HG03442 (cell line): ENCODE data around the gene SEC31B.

Source experiments
- ATAC-seq: cut with Tn5 transposase; IDR thresholded peaks from one replicate; pipeline ENCODE4 v1.9.1; 2021; ENCODE audit warnings: mild to moderate bottlenecking, moderate library complexity; ENCODE audit not compliant: unreplicated experiment

Gene SEC31B, protein sequence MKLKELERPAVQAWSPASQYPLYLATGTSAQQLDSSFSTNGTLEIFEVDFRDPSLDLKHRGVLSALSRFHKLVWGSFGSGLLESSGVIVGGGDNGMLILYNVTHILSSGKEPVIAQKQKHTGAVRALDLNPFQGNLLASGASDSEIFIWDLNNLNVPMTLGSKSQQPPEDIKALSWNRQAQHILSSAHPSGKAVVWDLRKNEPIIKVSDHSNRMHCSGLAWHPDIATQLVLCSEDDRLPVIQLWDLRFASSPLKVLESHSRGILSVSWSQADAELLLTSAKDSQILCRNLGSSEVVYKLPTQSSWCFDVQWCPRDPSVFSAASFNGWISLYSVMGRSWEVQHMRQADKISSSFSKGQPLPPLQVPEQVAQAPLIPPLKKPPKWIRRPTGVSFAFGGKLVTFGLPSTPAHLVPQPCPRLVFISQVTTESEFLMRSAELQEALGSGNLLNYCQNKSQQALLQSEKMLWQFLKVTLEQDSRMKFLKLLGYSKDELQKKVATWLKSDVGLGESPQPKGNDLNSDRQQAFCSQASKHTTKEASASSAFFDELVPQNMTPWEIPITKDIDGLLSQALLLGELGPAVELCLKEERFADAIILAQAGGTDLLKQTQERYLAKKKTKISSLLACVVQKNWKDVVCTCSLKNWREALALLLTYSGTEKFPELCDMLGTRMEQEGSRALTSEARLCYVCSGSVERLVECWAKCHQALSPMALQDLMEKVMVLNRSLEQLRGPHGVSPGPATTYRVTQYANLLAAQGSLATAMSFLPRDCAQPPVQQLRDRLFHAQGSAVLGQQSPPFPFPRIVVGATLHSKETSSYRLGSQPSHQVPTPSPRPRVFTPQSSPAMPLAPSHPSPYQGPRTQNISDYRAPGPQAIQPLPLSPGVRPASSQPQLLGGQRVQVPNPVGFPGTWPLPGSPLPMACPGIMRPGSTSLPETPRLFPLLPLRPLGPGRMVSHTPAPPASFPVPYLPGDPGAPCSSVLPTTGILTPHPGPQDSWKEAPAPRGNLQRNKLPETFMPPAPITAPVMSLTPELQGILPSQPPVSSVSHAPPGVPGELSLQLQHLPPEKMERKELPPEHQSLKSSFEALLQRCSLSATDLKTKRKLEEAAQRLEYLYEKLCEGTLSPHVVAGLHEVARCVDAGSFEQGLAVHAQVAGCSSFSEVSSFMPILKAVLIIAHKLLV

GRCh38 chr10:100519311-100520051 lies at the start of gene SEC31B:
SEC31B (minus strand) TSS chr10:100519861; CDS start chr10:100516952, 2,909 bp downstream.
- ATAC-seq: no peak

DNA sequence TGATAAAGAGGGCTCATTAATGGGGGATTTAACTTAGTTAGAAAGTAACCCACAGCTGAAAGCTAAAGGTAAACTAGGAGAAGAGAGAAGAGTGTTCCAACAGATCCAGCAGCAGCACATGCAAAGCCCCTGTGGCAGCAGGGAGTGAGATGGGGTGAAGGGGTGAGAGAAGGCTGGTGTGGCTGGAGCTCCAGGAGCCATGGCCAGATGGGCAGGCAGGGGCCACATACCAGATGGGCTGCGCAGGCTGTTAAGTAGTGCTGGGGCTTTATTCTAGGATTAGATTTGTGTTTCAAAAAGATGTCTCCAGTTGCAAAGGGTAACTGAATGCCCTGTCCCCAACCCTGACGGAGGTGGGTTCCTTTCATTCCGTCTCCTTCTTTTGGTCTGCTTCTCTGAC lies 49.3 kb upstream of the SEC31B start:
- ATAC-seq: no peak

DNA sequence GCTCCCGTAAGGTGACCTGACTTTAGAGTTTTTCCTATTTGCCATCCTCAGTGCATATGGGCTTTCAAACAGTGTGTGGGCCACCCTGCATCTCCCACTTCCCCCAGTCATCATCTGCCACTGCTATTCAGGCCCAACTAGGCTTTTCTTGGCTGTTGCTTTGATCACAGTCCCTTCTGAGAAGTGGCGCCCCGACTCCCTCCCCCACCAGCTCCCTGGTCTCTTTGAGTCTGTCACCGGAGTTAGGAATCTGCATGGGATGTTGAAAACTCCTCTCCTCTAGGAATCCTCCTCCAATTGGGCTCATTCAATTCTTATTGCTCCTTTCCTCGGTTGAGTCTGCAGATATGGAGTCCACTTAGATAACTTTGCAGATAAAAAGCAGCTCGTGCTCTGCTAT lies 48.2 kb upstream of the SEC31B start:
- no peak for ATAC-seq

DNA sequence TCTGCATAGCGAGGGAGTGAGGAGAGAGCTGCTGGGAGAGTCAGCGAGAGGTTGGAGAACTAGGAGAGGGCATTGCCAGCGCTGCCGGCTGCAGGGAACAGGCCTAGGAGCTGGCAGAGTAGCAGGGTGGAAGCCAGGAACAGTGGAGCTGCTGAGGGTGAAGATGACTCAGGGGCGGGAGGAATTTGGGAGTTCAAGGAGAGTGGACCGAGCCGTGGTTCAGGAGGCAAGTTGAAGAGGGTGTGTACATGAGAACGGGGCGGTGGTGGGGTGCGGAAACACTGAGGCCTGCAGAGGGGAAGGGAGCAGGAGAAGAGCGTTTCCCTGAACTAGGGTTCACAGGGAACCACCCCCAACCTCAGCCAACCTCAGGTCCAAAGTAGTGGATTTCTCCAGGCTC lies 47.6 kb upstream of the SEC31B start:
- no peak for ATAC-seq

DNA sequence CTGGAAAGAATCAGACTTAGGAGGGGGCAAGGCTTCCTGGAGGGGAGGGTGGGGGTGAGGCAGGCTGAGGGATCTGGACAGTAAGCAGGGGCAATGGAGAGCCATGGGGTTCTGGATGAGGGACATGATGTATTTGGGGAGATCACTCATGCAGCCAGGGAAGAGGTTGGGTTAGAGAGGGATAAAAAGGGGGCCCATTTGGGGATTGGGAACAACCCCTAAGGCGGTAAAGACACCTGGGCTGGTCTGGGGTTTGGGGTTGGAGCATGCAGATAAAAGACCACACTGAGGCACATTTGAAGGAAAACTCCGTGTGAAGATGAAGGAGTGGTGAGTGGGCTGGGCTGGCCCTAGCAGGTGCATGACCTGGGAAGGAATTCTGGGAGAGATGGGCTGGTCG lies 46.9 kb upstream of the SEC31B start:
- no peak for ATAC-seq

DNA sequence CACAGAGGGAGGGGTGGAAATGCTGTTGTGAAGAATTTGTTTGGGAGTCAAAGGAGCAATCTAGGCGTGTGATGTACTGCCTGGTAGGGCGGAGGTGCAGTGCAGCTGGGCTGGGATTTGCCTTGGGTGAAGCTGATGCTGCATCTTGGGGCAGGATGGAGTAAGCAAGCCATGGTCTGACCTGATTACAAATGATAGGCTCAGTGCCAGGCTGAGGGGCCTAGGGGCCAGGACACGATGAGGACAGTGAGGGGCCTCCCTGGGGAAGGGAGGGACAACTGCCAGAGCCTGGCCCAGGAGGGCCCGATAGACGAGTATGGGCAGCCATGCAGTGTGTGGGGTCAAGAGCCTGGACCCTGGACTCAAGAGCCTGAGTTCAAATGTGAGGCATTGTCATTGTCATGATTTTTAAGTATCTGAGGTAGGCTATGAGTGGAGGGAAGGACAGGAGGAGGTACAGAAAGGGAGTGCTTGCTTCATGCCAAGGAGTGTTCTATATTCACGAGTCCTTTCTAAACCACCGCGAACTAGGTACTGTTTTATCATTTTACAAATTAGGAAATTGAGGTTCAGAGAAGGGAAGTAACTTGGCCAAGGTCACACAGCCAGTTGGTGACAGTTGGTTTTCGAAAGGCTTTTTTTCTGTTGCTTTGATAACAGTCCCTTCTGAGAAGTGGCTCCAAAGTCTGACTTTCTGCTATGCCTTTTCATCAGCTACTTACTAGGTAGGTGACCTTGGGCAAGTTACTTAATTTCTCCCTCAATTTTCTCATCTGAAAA lies 45.7 kb upstream of the SEC31B start:
- no peak for ATAC-seq

GRCh38 chr10:100562008-100562672 lies 42.5 kb upstream of the SEC31B start:
- peak; percentile 79 for ATAC-seq

DNA sequence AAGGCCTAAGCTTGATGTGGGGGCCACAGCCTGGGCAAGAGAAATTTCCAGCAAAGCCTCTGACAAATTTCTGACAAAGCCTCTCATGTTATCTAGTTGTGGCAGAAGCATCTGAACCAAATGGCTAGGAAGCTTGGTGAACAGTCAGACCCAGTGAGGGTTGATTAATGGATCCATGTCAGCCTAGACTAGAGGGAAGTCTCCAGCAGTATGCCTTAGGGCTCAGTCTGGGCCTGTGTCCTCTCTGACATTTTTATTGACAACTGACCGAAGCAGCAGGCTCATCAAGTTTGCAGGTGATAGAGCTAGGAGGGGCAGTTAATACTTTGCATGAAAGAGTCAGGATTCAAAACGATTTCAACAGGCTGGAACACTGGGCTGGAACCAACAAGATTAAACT lies 41.3 kb upstream of the SEC31B start:
- ATAC-seq: no peak

- ATAC-seq: no peak
Observed at GRCh38 chr10:100560248-100560647, 40.6 kb upstream of the SEC31B start.

DNA sequence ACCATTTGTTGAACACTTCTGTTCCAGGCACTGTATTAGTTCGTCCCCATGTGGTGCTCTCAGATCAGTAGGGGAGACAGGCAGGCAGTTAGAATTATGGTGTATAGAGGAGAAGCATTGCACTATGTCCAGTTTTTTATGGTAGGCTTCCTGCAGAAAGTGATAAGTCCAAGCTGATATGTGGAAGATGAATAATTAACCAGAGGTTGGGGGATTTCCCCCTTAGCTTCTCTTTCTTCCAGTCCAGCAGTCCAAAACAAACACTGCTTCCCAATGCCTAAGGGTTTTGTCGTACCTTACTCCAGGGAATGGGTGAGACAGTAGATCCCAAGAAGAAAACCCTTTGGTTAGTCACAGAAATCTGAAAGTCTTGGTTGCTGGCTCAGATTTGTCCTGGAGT lies 35.2 kb upstream of the SEC31B start:
- no peak for ATAC-seq

GRCh38 chr10:100553929-100554328 lies 34.3 kb upstream of the SEC31B start:
- ATAC-seq: no peak

DNA sequence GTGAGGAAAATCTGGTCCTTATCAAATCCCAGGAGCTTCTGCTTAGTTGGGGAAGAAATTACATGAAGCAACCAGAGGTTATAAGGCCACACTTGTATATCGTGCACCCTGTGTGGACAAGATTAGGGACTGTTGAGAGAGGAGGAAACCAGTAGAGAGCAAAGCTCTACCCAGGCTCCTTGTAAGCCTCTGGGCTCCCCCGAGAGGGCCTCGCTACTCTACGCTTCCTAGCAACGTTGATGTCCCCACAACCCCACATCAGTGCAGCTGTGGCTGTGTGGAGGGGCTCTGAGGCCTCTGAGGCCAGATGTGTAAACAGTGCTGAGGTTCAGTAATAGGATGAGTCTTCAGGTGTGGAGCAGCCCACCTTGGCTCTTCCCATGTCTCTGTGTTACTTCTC lies 32.1 kb upstream of the SEC31B start:
- no peak for ATAC-seq

DNA sequence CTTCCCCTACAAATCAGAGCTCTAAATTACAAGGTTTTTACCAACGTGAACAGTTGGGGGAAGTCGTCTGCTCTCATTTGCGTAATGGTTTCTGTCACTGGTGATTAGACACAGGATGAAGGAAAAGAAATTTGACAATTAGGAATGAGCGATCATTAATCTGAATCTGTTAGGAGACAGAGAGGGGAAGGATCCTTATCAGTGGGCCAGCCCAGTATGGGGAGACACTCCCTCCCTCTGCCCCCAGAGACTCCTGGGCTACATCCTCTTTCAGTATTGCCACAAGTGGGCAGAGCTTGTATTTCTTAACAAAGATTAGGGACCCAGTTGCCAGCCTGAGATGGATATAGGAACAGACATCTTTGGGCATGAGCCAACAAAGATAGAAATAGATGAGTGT lies 31.5 kb upstream of the SEC31B start:
- ATAC-seq: no peak

DNA sequence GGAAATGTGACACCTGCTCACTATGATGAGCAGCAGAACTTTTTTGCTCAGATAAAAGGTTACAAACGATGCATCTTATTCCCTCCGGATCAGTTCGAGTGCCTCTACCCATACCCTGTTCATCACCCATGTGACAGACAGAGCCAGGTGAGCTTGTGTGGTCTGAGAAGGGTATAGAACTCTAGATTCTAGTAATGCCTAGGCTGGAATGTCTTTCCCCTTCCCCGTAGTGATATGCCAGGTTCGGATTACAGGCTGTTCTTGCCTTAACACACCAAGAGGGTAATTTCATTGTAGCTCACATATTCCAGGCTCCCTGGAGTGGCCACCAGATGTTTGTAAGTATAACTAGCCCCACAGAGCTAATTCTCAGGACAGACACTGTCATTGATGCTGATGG lies 25.3 kb upstream of the SEC31B start:
- ATAC-seq: no peak

DNA sequence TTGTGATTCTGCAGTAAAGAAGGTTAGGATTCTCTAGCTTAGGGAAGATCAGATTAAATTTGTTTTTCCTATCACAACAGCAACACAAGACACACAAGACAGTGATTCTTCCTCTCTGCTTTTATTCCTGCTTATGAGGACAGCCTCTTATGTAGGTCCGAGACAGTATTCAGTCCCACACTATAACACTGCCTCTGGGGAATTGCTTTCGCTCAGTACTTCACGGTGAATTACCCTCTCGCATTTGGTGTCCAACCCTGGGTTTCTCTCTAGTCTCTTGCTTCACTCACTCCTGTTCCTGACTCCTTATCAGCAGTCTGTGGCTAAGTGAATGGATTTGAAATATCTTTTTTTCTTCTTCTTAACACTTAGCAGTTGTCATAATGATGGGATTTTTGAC lies 17.8 kb upstream of the SEC31B start:
- no peak for ATAC-seq

DNA sequence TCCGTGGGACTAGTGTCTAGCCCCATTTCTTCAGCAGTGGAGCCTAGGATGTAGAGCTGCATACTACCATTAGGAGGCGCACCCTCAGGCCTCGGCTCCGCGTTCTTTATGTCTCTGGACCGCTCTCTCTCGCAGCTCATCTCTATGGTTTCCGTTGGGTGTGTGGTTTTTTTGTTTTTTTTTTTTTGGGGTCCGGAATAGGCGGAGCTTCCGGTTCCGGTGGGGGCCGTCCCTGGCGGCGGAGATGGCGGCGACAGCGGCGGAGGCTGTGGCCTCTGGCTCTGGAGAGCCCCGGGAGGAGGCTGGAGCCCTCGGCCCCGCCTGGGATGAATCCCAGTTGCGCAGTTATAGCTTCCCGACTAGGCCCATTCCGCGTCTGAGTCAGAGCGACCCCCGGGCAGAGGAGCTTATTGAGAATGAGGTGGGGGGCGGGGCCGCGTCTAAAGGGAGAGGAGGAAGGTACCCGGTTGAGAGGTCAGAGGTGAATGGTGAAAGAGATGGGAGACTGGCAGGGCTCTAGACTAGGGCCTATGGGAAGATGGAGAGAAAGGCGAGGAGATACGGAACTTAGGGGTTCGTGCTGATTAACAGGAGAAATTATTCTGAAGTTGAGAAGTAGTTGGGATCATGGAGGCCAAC lies 16.2 kb upstream of the SEC31B start, which contains the start of gene HIF1AN:
HIF1AN (plus strand) TSS at position 229 of the 639 bp plus-strand sequence; CDS start at position 245, 16 bp downstream.
- peak; percentile 94 for ATAC-seq

DNA sequence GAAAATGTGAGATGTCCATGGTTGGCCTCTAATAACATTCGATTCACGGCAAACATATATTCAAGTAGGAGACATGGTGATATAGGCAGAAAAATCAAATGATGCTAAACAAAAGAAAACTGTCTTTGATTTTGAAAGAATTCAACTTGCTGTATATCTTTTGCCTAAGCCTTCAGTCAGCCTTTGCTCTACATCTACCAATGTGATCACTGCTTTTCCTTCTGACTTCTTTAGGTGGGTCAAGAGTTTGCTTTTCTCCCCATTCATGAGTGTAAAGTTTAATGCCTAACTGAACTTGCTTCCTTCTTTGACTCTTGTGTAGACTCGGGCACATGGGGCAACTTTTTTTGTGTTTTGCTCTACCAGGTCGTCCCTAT lies 15.7 kb upstream of the SEC31B start:
- ATAC-seq: no peak

- ATAC-seq: no peak
Observed at GRCh38 chr10:100534726-100535125, 15.1 kb upstream of the SEC31B start.

DNA sequence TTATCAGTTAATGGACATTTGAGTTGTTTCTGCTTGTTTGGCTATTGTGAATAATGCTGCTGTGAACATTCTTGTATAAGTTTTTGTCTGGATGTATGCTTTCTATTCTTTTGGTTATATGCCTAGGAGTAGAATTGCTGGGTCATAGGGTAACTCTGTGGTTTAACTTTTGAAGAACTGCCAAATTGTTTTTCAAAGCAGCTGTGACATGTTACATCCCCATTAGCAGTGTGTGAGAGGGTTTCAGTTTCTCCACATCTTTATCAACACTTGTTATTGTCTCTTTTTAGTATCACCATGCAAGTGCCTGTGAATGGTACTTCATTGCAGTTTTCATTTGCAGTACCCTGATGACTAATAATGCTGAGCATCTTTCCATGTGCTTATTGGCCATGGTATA lies 12.1 kb upstream of the SEC31B start:
- no peak for ATAC-seq
